HL-60 (cell line): Measurements from ENCODE around the gene CNFN.

Source experiments
- POLR2AphosphoS5 ChIP-seq: IDR thresholded peaks from 2 replicates; pipeline ENCODE4 v1.6.1; 2012; ENCODE audit warnings: low read depth
- TF ChIP-seq, protein P1 (sequence below): IDR thresholded peaks from one replicate; pipeline ENCODE4 v1.5.1; 2011; ENCODE audit warnings: low read length, control low read depth, inconsistent platforms; ENCODE audit not compliant: insufficient read depth
- TF ChIP-seq, protein P2 (sequence below): IDR thresholded peaks from 2 replicates; pipeline ENCODE4 v1.6.1; 2012; ENCODE audit warnings: low read depth; ENCODE audit not compliant: insufficient replicate concordance

DNA sequence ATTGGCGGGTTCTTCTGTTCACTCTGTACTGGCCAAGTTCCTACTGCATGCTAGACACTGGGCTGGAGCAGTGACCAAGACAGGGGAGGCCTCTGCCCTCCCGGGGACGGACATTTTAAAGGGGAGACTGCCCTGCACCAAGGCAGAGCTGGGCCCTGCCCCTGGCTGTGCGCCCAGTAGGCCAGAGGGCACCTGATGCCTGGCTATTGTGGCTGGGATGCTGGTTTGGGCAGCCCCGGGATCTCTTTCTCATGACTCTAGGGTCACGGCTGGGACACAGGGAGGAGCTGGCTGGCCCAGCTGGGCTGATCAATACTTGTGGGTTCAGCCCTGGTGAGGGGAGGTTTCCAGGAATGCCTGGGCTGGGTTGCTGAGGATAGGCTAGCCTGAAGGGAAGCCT, 19.4 kb upstream of the CNFN start:
- TF ChIP-seq, protein P1, sequence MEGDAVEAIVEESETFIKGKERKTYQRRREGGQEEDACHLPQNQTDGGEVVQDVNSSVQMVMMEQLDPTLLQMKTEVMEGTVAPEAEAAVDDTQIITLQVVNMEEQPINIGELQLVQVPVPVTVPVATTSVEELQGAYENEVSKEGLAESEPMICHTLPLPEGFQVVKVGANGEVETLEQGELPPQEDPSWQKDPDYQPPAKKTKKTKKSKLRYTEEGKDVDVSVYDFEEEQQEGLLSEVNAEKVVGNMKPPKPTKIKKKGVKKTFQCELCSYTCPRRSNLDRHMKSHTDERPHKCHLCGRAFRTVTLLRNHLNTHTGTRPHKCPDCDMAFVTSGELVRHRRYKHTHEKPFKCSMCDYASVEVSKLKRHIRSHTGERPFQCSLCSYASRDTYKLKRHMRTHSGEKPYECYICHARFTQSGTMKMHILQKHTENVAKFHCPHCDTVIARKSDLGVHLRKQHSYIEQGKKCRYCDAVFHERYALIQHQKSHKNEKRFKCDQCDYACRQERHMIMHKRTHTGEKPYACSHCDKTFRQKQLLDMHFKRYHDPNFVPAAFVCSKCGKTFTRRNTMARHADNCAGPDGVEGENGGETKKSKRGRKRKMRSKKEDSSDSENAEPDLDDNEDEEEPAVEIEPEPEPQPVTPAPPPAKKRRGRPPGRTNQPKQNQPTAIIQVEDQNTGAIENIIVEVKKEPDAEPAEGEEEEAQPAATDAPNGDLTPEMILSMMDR, result no peak
- no peak for TF ChIP-seq POLR2AphosphoS5
- TF ChIP-seq, protein P2, sequence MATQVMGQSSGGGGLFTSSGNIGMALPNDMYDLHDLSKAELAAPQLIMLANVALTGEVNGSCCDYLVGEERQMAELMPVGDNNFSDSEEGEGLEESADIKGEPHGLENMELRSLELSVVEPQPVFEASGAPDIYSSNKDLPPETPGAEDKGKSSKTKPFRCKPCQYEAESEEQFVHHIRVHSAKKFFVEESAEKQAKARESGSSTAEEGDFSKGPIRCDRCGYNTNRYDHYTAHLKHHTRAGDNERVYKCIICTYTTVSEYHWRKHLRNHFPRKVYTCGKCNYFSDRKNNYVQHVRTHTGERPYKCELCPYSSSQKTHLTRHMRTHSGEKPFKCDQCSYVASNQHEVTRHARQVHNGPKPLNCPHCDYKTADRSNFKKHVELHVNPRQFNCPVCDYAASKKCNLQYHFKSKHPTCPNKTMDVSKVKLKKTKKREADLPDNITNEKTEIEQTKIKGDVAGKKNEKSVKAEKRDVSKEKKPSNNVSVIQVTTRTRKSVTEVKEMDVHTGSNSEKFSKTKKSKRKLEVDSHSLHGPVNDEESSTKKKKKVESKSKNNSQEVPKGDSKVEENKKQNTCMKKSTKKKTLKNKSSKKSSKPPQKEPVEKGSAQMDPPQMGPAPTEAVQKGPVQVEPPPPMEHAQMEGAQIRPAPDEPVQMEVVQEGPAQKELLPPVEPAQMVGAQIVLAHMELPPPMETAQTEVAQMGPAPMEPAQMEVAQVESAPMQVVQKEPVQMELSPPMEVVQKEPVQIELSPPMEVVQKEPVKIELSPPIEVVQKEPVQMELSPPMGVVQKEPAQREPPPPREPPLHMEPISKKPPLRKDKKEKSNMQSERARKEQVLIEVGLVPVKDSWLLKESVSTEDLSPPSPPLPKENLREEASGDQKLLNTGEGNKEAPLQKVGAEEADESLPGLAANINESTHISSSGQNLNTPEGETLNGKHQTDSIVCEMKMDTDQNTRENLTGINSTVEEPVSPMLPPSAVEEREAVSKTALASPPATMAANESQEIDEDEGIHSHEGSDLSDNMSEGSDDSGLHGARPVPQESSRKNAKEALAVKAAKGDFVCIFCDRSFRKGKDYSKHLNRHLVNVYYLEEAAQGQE, result no peak
